ENCODE data around the gene JPH4. TPM values are rescaled to one million over a fixed set of nuclear protein-coding genes. Genes with fewer than 3 reads are reported as not detected.

Gene JPH4
- total RNA-seq, 1 experiment from 2014 or later = 6.8 TPM

DNA sequence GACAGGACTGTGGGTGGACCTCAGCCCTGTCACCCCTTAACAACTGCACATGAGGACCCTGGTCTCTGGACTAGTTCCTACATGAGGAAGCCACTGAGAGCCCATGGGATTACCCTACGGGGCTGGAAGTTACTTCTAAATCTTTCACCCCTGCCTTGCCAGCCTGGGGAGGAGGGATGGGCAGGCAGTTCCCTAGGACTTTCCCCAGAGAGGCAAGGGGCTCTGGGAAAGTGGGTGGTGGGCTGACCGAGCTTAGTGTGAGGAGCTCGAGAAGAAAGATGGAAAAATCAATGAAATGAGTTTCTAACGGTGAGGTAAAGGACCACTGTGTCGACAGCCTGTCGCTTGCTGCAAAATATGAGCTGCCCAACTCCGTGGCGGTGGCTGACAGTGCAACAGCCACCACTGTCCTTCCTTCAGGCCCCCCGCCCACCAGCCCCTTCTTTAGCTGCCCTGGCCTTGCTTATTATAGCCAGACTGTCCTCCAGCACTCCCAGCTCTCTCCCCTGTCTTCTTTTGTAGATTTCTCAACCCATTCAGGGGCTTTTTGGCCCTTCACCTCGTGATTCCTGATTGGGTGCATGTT is 32.0 kb downstream of the JPH4 start:
- Histone ChIP-seq H3K9ac (ENCODE audit: extremely low read depth, insufficient read length, low read length) (no peak overlapping the region), H3K9me3 (ENCODE audit: control insufficient read depth, low read depth, low read length) (no peaks in the 10 kb centered on the region), H3K79me2 (ENCODE audit: insufficient read depth, low read length) (peaks cover 13% of the 10 kb centered on the region; the same call in 1 of the 2 replicates), H4K5ac (ENCODE audit: insufficient read length, low read depth, low read length) (no peak overlapping the region), H3T11ph (ENCODE audit: low read length) (no peak overlapping the region), H2BK5ac (ENCODE audit: insufficient read length, low read length) (no peak overlapping the region), H3K4me1 (ENCODE audit: insufficient read depth, low read length) (peaks cover 49% of the 10 kb centered on the region; the same call in 1 of the 2 replicates), H3K23ac (ENCODE audit: insufficient read length, low read depth, low read length) (no peak overlapping the region), H3K14ac (ENCODE audit: insufficient read depth, low read length) (no peak overlapping the region), H2BK120ac (ENCODE audit: low read depth, low read length, poor library complexity, severe bottlenecking) (no peak overlapping the region), H3K27ac (ENCODE audit: insufficient read length, low read depth, low read length) (no peak overlapping the region), H2BK15ac (ENCODE audit: low read depth, low read length) (no peak overlapping the region), H3K79me1 (ENCODE audit: insufficient read depth, low read depth, low read length, poor library complexity, severe bottlenecking) (no peaks in the 10 kb centered on the region), H2AK5ac (ENCODE audit: insufficient read length, low read length) (no peak overlapping the region), H3K23me2 (ENCODE audit: insufficient read length, low read depth, low read length, poor library complexity, severe bottlenecking) (peaks cover 21% of the 10 kb centered on the region), H4K91ac (ENCODE audit: insufficient read length, low read depth, low read length) (no peak overlapping the region), H3K27me3 (ENCODE audit: insufficient read depth, low read length) (no peaks in the 10 kb centered on the region), H2BK12ac (ENCODE audit: insufficient read length, low read depth, low read length) (no peak overlapping the region), H3K4ac (ENCODE audit: low read depth, low read length) (no peak overlapping the region), H4K8ac (replicated peaks; ENCODE audit: insufficient read length, low read depth, low read length) (no peak overlapping the region), H2AFZ (ENCODE audit: low read length) (no peak overlapping the region), H2BK20ac (ENCODE audit: low read depth, low read length, poor library complexity, severe bottlenecking) (no peak overlapping the region), H3K56ac (ENCODE audit: insufficient read length, low read depth, low read length) (no peak overlapping the region), H3K4me2 (ENCODE audit: insufficient read depth, insufficient read length, low read length) (no peak overlapping the region), H4K20me1 (ENCODE audit: control insufficient read depth, insufficient read depth, insufficient read length) (no peaks in the 10 kb centered on the region), H3K18ac (ENCODE audit: insufficient read length, low read depth, low read length) (no peak overlapping the region)
- H3K4me3 Mint-ChIP-seq = 0 out of 5 replicates have a peak overlapping the region, but pooled peaks of 1 of the 2 experiments have one; percentile 54
- peaks cover 13 to 28% (median 13%) of the 10 kb centered on the region in 3 experiments; a peak in 6 of 7 replicates for H3K36me3 Mint-ChIP-seq (ENCODE audit: insufficient read depth in 1 of 3, low read depth in 3 of 3)
- DNase-seq = no peak
- H3K4me1 Mint-ChIP-seq = peaks cover 13% of the 10 kb centered on the region in 2 experiments
- peak overlapping the region in 2 of 3 experiments; percentile 95 to 98; a peak in 2 of 7 replicates for H3K27ac Mint-ChIP-seq
- H3K27me3 Mint-ChIP-seq (ENCODE audit: low read depth) = no peaks in the 10 kb centered on the region; the same call in 1 of the 2 replicates
- TF ChIP-seq, protein P1, sequence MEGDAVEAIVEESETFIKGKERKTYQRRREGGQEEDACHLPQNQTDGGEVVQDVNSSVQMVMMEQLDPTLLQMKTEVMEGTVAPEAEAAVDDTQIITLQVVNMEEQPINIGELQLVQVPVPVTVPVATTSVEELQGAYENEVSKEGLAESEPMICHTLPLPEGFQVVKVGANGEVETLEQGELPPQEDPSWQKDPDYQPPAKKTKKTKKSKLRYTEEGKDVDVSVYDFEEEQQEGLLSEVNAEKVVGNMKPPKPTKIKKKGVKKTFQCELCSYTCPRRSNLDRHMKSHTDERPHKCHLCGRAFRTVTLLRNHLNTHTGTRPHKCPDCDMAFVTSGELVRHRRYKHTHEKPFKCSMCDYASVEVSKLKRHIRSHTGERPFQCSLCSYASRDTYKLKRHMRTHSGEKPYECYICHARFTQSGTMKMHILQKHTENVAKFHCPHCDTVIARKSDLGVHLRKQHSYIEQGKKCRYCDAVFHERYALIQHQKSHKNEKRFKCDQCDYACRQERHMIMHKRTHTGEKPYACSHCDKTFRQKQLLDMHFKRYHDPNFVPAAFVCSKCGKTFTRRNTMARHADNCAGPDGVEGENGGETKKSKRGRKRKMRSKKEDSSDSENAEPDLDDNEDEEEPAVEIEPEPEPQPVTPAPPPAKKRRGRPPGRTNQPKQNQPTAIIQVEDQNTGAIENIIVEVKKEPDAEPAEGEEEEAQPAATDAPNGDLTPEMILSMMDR (conservative IDR thresholded peaks at IDR 0.05) = no peak
- WGBS (ENCODE audit: extremely low coverage, insufficient read length, low lambda C conversion rate) = no CpG with 5 or more reads among the region's 10 CpGs
- no peaks in the 10 kb centered on the region for H3K9me3 Mint-ChIP-seq

Measured in H9 (cell line).